Right ventricle myocardium inferior (tissue), 1 donor: ENCODE data around the gene ETV3. TPM values are rescaled to one million over a fixed set of nuclear protein-coding genes. Genes with fewer than 3 reads are reported as not detected.

ENCODE experiments used
- ATAC-seq: fragments of 200-7000 bp; cut with Tn5 transposase; one replicate; pipeline ENCODE4 v1.9.1; 2020; ENCODE audit warnings: mild to moderate bottlenecking, moderate library complexity
- DNase-seq: peaks from one replicate; pipeline ENCODE4 v3.0.0; 2021; ENCODE audit errors: missing footprints
- intact Hi-C: fragments of 100-400 bp; cut with DNase I; formaldehyde crosslinking; loops from one replicate; pipeline ENCODE4 v1.11.0; 2022
- total RNA-seq: library from RNA; stranded (reverse); fragmentation: NEBNext Ultra II Directional; extraction: Animal tissue kit (Norgen Biotek cat#: 25700); gene quantifications from one replicate; pipeline ENCODE4 v1.2.1, GENCODE V29; 2021
- donor health status: DM: no; HTN: yes; CAD: no; lungs with severe emphysema.

ETV3 gene
- total RNA-seq, 1 donor from 2014 or later = 16.9 TPM

GRCh38 chr1:157144509-157144908 lies 6.3 kb upstream of the ETV3 start:
- ATAC-seq = no peak
- intact Hi-C loops = no loop called here

DNA sequence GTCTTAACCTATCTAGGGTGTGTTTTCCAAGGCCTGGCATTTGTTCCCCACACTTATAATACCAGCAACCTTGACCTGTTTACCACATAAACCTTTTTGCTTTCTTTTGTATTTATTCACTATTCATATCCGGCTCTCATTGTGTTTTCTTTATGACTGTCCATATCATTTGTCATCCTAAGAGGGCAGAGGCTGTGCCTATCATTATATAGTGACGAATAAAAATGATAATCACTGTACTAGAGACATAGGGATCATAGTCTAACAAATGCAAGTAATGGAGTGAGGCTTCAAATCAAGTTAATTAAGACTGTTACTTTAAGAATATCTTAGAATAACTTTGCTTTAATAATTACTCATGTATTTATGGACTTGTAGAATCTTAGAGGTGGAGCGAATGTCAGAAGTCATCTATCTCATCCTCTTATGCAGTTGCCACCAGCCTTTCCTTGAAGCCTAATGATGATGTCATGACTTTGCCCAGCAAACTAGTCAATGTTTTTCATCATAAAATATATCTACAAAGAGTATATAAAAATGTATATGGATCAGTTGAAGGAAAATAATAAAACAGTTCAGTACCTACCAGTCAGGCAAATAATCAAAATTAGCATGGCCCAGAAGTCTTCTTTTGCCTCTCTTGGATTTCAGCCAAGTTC lies 4.7 kb upstream of the ETV3 start:
- ATAC-seq (no peak), DNase-seq (no peak)
- intact Hi-C loops = no loop called here

More at GRCh38 chr1:157144509-157144908, 6.3 kb upstream of the ETV3 start:
- no peak for DNase-seq

- intact Hi-C loops = no loop called here
- no peak for DNase-seq
- ATAC-seq = no peak
Observed at GRCh38 chr1:157142201-157142600, 4.0 kb upstream of the ETV3 start.

DNA sequence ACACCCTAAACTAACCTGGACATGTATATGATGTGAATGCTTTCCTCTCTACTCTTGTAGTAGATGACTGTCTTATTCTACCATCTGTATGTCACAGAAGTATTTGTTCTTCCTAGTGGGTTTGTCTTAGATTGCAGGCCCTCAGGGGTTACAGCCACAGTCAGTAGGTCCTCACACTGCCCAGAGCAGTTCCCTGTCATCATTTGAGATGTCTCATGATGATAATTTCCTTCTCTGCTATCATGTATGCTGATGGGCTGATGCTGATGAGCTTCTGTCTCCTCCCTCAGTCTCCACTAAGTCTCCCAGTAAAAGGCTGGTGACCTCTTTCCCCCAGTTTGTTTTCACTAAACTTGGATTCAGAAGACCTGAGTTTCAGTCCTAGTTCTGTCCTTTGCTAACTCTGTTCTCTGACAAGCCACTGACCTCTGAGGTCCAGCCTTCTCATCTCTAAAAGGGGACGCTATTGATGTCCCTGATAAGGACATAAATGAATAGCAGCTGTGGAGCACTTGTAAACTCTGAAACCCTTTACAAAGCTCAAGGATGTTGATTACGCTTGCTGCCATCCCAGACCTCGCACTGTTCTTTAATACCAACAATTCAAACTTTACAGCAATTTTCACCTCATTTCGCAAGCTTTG lies 3.1 kb upstream of the ETV3 start:
- DNase-seq (no peak), ATAC-seq (no peak)
- intact Hi-C loops = no loop called here

DNA sequence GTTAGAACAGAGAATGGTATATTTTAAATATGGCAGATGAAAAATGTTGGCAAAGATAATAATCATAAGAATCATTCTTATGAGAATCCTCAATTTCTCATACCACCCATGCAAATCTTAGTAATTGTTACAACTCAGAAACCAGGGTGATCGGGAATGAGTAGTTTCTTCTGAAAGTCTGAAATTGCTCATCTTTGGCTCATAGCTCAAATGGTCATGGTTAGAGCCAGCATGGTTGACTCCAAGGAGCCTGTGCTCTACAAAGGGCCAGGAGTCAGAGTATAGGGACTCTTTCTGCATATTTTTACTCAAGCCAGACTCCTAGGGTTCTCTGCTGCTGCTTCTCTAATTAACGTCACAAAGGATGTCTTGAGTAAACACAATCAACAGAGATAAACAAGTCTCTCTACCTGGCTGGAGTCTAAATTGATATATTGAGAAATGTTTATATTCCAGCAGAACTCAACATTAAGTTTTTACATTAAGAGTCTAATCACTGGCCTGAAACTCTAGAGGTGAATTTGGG lies 1.9 kb upstream of the ETV3 start:
- DNase-seq (no peak), ATAC-seq (no peak)
- intact Hi-C loops = no loop called here

GRCh38 chr1:157139052-157139715 lies 989 bp upstream of the ETV3 start:
- intact Hi-C loops = no loop called here
- DNase-seq = no peak
- no peak for ATAC-seq

GRCh38 chr1:157137408-157138219 lies 581 bp downstream of the ETV3 start:
- intact Hi-C loops = no loop called here
- peak; percentile 27 for ATAC-seq
- no peak for DNase-seq

- DNase-seq = no peak
- ATAC-seq = no peak
- intact Hi-C loops = no loop called here
Observed at GRCh38 chr1:157137046-157137407, 1.2 kb downstream of the ETV3 start.

- no peak for DNase-seq
- intact Hi-C loops = no loop called here
- no peak for ATAC-seq
Observed at GRCh38 chr1:157136133-157136532, 2.1 kb downstream of the ETV3 start.

- ATAC-seq (no peak), DNase-seq (no peak)
- intact Hi-C loops = no loop called here
Observed at GRCh38 chr1:157135646-157136045, 2.5 kb downstream of the ETV3 start.

- DNase-seq (no peak), ATAC-seq (no peak)
- intact Hi-C loops = no loop called here
Observed at GRCh38 chr1:157135070-157135469, 3.1 kb downstream of the ETV3 start.

DNA sequence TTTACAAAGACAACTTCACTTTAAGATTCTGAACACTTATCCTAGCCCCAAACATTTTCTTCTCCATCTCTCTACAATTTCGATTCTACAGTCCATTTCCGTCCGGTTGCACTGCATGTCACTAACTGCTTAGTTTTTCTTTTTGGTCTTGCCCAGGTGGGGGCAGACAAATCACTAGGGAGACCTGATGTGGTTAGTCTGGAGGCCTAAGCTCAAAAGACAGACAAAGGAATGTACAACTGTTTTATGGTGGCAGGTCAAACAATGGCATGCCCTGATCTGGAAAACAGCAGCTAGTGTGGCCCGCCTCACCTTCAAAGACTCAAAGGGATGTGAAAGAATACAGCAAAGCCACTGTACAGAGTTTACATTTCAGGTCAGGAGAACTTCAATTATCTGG lies 3.8 kb downstream of the ETV3 start:
- ATAC-seq (no peak), DNase-seq (no peak)
- intact Hi-C loops = no loop called here

- ATAC-seq (no peak), DNase-seq (no peak)
- intact Hi-C loops = no loop called here
Observed at GRCh38 chr1:157133426-157133825, 4.8 kb downstream of the ETV3 start.

DNA sequence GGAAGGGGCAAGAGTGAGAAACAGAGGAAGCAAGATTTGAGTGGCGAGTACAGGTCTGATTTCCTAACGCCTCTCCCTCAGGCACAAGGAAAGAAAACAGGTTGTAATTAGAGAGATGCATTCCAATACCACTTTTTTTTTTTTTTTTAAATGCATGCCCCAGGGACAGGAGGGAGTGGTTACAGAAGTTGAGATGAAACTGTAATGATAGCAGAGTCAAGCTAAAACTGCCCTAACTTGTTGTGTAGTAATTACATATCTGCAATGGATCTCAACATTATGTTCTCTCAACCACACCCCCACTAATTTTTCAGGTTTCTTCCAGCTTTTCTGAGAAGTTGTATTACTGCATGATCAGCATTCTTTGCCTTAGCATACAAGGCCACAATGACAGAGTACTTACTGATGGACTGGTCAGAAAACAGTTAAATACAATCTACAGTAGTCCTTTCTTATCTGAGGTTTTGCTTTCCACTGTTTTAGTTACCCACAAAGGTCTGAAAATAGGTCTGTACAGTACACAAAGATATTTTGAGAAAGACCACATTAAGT lies 5.5 kb downstream of the ETV3 start:
- intact Hi-C loops = no loop called here
- ATAC-seq = no peak
- DNase-seq = no peak

- intact Hi-C loops = no loop called here
- ATAC-seq (no peak), DNase-seq (no peak)
Observed at GRCh38 chr1:157132111-157132510, 6.1 kb downstream of the ETV3 start.

- intact Hi-C loops = no loop called here
- ATAC-seq (no peak), DNase-seq (no peak)
Observed at GRCh38 chr1:157131281-157131680, 6.9 kb downstream of the ETV3 start.

- ATAC-seq = no peak
- DNase-seq = no peak
- intact Hi-C loops = no loop called here
Observed at GRCh38 chr1:157124855-157125254, 13.3 kb downstream of the ETV3 start.

DNA sequence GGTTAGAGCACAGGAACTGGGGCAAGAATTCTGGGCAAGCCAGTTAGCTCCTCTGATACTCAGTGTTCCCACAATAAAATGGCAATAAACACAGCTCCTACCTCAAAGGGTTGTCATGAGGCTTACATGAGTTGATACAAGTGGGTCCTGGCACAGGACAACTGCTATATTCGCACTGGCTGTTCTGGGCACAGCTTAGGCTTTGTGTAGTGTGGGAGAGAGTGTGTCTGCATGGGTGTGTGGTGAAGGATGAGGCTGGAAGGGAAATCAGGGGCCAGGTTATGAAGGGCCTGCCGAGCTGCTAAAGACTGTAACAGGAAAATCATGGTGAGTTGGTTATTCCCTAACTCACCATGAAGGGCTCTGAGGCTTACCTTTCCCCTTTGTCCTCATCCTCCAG lies 18.7 kb downstream of the ETV3 start:
- intact Hi-C loops = no loop called here
- peak; percentile 68 for ATAC-seq
- DNase-seq = no peak

- DNase-seq (no peak), ATAC-seq (no peak)
- intact Hi-C loops = no loop called here
Observed at GRCh38 chr1:157119008-157119407, 19.2 kb downstream of the ETV3 start.
